Superior temporal gyrus (tissue), 1 donor: ENCODE data around the gene TBC1D8.

Experiments used
- DNase-seq: peaks from one replicate; pipeline ENCODE4 v3.0.0-alpha.2; 2016; ENCODE audit errors: extremely low spot score

The TBC1D8 gene

DNA sequence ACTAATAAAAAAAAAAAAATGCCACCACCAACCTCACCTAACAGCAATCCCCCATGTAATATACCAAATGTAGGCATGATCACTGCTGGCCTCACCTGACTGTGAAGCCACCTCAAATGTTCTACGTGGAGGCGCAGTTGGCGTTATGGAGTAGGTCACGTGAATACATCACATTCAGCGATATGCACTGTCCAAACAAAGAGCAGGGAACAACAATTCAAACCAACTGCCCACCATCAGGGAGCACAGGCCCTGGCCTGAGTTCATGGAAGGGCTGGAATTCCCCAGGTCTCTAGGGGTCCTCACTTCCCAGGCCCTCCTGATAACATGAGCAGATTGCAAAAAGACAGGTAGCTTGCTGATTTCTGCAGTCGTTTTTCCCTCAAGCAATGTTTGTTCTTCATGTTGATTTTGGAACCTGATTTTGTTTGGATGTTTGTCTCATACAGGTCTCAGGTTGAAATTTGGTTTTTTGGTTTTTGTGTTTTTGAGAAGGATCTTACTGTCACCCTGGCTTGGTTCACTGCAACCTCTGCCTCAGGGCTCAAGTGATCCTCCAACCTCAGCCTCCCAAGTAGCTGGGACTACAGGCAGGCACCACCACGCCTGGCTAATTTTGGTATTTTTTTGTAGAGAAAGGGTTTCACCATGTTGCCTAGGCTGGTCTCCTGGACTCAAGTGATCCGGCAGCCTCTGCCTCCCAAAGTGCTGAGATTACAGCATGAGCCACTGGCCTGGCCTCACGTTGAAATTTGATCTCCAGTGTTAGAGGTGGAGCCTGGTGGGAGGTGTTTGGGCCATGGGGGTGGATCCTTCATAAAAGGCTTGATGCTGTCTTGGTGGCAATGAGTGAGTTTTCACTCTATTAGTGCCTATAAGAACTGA is 15.5 kb downstream of the TBC1D8 start:
- DNase-seq = no peak

DNA sequence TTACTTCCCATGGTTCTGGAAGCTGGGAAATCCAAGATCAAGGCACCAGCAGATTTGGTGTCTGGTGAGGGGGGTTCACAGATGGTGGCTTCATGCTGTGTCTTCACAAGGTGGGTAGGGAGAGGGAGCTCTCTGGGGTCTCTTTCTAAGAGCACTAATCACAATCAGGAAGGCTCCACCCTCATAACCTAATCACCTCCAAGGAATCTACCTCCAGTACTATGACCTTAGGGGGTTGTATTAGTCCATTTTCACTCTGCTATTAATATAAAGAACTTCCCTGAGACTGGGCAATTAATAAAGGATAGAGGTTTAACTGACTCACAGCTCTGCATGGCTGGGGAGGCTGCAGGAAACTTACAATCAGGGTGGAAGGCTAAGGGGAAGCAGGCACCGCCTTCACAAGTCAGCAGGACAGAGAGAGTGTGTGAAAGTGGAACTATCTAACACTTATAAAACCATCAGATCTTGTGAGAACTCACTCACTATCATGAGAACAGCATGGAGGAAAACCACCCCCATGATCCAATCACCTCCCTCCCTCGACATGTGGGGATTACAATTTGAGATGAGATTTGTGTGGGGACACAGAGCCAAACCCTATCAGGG is 17.6 kb downstream of the TBC1D8 start:
- no peak for DNase-seq

DNA sequence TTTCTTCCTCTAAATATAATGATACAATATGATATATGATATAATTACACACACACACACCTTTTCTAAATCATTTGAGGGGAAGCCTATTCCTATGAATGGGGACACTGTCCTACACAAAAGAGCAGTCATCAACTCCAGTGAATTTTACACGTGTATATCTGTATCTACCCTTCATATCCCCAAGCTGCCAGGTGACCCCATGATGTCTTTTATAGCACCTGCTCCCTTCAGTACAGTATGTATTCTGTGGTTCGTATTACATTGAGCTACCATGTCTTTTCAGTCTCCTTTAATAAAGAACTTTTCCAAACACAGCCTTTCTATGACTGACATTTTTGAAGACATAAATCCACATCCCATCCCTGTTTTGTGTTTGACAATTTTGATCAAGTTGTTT is 19.0 kb downstream of the TBC1D8 start:
- no peak for DNase-seq

DNA sequence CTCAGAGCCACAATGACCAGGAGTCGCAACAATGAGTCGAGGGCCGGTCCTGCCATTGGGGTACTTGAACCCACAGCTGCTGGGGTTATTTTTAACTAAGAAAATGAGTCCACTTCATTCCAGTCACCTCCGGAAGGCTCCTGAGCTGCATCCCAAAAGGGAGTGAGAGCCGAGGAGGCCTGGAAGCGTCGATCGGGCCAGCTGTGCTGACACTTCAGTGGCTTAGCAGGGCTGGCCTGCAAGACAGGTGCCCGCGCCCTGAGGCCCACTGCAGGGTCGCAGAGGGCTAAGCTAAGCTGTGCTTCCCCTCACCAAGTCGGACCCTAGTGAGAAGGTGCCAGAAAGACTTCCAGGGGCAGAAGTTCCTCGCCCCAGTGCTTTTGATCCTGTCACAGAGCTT is 21.1 kb downstream of the TBC1D8 start:
- no peak for DNase-seq

DNA sequence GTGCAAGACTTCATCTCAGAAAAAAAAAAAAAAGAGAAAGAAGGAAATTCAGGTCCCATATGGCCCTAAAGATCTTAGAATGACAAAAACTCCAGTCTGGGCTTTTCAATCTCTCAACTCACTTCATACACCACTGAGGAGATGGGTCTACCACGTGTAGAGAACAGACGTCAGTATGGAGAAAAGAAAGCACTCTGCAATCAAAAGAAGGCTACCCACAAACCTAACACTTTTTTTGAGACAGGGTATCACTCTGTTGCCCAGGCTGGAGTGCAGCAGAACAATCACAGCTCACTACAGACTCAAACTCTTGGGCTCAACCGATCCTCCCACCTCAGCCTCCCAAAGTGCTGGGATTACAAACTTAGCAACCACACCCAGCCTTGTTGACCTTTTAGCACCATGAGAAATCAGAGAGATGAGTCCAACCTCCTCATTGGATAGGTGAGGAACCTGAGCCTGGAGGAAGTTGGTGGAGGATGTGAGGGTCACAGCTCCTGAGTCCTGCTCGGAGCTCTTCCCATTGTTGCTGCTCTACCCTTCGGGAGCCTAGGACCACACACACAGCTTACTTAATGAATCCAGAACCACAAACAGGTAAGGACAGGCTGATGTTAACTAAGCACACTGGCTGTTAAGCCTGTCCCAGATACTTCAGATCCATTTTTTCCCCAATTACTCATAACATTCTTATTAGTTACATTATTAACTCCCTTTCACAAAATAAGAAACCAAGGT is 23.7 kb downstream of the TBC1D8 start:
- DNase-seq = no peak

DNA sequence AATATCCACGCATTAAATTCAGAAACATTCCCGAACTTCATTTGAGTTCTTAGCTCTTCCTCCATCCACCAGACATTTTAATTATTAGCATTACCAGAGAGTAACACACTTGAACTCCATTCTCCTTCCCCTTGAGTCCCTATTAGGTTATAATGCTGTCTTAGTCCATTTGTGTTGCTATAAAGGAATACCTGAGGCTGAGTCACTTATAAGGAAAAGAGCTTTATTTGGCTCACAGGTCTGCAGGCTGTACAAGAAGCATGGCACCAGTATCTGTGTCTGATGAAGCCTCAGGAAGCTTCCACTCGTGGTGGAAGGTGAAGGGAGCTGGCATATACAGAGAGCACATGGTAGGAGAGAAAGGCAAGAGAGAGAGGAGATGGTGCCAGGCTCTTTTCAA is 25.4 kb downstream of the TBC1D8 start:
- no peak for DNase-seq

DNA sequence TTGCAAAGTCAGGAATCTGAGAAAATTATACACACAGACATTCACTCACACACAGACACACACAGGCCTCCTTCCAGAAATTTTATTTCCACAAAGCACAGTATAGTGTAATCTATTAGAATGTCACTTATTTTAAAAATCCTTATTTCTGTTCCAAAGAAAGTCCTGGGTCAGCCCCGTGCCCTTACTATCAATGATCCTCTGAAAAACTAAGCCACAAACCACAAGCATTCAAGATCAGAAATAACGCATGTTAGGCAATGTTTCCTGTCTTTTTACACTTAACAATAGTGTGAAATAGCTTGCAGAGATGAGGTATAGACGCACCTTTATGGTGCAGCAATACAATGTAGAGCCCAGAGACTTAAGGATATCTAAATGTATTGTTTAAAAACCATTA is 25.8 kb downstream of the TBC1D8 start:
- no peak for DNase-seq

DNA sequence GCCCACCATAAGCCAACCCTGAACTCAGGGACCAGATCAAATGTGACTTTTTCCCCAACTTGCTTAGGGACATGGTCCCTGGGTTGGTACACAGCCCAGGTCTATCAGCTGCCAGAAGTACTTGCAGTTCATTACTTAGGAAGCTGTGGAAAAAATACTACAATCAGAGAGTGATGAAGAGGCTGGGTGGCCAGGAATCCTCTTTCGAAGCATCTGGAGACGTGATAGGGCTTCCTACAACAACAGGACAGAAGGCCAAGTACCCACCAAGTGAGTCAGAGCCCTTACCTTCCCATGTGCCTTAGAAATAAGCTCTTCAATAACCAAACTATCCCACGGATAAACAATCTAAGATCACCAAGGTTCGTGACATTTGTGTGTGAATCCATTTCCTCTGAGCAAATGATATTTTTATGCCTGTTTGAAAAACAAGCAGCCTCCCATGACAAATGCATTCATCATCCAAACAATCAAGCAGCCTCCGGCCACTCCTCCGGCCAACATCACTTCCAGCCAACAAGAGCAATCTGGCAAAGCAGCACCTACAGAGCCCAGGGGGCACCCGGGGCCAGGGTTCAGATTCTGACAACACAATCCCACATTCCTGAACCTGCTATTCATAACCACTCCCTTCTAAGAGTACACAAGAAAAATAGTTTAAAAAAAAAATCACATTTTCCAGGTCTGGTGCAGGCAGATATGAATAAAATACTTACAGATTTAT is 26.4 kb downstream of the TBC1D8 start:
- no peak for DNase-seq

DNA sequence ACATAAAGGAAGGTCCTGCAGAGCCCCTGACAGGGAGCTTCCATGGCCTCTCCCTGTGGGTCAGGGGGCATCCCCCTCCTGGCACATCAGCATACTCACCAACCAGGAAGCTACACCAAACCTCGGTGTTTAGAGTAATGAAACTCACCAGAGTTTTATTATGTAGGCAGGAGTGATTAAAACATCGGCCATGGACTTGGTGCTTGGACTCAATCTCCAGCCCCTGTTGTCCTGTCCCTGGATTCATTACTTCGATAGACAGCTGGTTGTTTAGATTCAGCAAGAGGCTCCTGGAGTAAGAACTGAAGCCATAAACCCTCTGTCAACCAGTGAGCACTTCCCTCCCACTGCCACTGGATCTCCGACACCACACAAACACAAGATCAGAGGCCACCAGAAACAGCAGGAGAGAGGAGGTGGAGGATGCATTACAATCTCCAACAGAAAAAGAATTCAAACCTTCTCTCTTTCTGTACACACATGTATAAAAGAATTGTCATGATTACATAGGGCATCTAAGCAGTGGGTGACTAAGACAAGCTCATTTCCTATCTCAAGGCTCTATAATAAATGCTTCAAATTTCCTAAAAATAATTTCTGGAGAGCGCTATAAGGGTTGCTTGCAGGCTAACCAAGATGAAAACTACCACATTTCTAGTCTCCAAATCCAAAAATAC is 27.2 kb downstream of the TBC1D8 start:
- no peak for DNase-seq

DNA sequence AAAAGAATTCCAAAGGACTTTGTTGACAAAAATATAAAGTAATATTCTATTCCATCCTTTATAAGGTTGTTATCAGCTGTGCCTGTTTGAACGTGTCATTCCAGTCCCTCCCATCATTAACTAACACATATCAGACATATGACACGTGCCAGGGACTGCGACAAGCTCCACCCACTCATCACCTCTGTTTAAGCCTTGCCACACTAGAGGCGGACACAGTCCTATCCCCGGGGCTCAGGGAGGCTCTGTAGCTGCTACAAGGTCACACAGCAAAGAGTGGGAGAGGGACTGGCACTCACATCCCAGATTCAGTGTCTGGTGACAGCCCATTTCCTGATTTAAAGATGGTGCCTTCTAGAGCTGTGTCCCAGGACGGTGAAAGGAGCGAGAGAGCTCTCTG is 30.0 kb downstream of the TBC1D8 start:
- DNase-seq = no peak

DNA sequence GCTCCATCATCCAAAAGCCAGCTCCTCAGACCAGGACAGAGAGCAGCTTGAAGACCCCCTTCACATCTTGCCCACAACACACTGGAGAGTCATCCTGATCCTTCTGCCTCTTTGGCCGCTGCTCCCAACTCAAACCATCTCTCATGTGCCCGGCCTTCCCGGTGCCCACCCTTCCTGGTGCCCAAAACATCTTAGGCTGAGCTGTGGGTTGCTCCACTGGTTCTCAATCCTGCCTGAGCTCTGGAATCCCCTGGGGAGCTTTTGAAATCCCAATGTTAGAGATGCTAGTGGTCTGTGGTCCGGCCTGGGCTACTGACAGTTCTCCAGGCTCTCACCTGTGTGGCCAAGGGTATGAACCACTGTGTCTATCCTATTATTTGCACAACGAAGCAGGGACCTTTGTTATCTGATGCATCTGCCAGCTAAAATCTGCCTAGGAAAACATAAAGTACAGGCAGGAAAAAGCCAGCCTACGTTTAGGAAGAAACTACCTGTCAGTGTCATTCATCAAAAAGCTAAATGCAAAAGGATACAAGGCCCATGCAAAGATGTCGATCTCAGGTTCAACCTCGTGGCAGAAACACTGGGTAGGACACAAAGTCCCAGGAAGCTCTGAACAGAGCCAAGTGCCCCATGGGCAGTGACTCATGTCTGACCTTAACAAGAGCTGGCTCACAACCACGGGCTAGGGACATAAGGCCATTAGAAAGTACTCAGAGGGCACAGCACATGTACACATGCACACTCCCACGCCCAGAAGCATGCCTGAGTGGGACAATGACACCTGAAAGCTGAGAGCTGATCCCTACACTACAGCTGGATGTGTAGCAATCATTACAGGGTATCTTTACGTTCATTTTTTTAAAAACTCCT is 30.8 kb downstream of the TBC1D8 start:
- no peak for DNase-seq

DNA sequence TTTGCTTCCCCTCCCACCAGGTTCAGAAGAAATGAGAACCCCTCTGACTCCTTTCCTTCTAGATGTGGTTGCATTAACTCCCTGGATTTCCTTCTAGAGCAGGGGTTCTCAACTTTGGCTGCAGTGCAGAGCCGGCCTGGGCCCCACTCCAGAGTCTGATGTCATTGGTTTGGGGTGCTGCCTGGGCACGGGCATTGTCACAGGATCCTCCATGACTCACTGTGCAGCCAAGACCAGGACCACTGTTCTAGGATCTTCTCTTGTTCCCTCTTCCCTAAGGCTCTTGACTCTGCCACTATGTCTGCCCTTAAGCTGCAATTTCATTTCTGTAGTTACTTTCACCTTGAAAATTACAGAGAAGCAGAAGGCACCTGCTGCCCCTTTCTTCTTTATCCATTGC is 31.8 kb downstream of the TBC1D8 start:
- peak; percentile 52 for DNase-seq

DNA sequence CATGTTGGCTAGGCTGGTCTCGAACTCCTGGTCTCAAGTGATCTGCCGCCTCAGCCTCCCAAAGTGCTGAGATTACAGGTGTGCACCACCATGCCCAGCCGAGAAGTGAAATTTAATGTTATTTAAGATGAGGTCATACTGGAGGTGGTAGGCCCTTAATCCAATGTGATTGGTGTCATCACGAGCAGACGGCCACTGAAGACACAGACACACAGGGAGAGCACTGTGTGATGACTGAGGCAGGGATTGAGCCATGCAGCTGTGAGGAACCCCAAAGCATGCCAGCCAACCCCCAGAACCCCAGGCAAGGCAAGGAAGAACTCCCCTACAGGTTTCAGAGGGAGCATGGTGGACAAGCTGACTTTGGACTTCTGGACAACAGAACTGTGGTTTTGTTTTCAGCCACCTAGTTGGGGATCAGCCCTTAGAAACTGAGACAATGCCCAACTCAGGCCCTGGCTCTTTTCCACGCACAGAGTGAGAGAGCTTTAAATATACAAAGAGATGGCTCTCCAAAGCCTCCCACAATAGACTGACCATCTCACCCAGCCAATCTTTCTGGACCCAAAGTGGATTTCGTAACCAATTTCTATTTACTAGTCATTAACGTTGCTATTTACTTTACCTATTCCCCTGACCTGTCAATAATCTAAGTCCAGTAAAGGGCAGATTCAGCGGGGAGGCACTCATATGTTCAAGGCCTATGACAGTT is 34.2 kb downstream of the TBC1D8 start:
- DNase-seq = no peak

DNA sequence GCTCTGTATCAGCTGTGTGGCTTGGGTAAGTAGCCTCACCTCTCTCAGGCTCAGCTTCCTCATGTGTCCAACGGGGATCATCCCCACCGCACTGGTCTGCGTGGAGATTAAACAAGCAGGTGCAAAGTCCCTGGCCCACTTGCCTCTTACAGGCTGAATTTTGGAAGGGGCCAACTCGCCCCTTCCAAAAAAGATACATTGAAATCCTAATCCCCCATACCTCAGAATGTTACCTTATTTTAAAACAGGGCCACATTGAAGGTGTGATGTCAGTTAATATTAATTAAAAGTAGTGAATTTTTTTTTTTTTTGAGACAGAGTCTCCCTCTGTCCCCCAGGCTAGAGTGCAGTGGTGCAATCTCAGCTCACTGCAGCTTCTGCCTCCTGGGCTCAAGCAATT is 34.8 kb downstream of the TBC1D8 start:
- DNase-seq = no peak

DNA sequence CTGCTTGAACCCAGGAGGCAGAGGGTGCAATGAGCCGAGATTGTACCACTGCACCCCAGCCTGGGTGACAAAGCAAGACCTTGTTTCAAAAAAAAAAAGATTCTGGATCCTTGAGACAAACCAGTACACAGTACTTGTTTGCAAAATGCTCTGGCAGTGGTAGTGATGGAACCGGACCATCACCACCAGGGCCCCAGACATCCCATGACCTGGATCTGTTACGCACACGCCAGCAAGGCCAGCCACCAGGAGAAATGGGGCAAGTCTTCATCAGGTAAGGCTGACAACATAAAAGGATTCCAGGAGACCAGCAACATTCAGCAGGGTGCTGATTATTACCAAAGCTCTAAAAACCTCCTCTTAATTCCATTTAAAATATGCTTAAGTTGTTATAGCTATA is 35.5 kb downstream of the TBC1D8 start:
- no peak for DNase-seq

DNA sequence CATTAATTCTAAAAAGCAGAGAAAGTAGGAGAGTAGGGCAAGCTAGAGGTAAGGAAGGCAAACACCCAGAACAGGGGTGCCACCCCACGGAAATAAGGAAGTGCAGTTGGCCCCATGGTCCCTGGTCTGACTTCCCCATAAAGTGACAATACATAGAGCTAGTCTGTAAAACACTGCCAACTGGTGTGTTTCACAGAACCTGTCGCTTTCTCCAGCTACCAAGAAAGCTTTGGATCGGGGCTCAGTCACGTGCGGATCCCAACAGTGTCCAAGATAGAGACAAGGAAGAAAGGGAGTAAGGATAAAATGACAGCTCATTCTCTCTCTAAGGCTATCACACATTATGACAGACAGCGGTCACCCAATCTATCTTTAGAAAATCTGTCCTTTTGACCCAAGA is 36.4 kb downstream of the TBC1D8 start:
- no peak for DNase-seq

DNA sequence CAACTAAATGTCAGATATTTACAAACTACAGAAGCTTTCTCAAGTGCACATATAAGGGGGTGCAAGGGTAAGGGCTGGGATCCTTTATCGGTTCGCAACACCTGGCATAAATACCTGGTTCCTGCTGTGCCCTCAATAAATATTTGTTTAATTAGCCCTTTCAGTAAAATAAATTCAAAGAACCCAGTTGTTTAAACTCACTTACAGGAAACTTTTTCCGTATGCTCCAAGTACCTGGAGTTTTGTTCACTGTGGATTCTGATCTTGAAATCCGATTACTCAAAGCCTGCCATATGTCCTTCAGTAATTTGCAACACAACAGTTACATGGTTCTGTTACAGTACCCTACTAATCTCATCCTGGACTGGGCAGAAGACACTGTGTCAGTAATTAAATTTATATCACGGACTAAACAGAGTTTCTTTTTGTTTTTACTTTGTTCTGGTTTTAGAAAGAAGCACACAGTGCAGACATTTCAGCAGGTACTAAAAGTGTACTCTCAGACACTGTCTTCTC is 36.9 kb downstream of the TBC1D8 start:
- DNase-seq = no peak

DNA sequence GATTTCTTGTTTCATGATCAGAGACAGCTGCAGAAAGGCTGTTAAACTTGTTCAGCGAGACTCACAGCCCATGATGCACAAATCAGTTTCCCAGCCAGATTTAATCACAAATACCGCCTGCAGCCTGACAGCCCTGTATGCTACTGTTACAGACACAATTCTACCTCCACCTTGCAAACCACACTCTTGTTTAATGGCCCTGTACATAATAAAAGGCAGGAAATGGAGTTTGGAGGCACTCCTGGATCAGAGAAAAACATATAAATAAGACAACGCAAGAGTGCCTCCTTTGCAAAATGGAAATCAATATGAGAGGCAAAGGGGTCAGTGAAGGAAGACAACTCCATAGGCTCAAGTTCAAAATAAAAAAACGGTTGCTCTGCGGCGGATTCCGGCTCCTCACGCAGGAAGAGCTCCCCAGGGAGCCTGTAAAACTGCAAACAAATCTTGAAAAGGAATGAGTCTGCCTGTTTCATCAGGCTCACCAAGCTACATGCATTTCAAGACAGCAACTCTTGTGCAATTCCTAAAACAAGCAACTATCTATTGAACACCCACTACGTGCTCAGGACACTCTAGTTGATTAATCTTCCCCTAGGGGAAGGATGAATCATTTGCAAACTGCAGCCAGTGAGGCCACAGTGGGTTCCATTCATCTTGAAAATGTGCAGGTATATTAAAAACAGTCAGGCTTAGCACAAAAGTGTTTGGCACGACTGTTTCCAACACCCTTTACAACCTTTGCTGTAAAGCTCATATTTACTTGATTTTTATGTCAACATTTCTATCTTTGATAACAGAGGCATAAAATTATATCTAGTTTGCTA is 37.5 kb downstream of the TBC1D8 start:
- no peak for DNase-seq

DNA sequence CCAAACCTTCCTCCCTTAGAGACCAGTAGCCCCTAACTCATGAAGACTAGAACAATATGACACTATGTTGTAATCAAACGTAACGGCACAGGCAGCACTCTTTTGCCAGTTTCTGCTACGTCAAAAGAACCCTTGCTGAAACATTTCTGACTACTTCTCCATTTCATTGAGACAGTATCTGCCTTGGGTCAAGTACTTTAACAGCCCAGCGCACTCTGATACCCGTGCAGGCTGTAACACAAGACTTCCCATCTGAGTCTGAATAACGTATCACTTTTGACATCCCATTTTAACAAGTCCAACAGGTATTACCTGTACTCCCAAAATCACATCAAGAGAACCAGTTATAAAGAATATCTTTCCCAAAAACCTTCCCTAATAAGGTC is 38.4 kb downstream of the TBC1D8 start:
- no peak for DNase-seq
